K562 treated with DMSO at 1 percent for 24 hours (cell line): Measurements from ENCODE around the gene OXLD1. TPM values are rescaled to one million over a fixed set of nuclear protein-coding genes. Genes with fewer than 3 reads are reported as not detected.

Source experiments
- total RNA-seq: library from RNA; unstranded; fragments of 300-600 nt; gene quantifications from 2 replicates; pipeline ENCODE4 v1.2.3, GENCODE V29; 2022; ENCODE audit warnings: low read depth; ENCODE audit not compliant: insufficient read depth

Gene OXLD1
- 131 and 152 TPM in 2 replicates for total RNA-seq

DNA sequence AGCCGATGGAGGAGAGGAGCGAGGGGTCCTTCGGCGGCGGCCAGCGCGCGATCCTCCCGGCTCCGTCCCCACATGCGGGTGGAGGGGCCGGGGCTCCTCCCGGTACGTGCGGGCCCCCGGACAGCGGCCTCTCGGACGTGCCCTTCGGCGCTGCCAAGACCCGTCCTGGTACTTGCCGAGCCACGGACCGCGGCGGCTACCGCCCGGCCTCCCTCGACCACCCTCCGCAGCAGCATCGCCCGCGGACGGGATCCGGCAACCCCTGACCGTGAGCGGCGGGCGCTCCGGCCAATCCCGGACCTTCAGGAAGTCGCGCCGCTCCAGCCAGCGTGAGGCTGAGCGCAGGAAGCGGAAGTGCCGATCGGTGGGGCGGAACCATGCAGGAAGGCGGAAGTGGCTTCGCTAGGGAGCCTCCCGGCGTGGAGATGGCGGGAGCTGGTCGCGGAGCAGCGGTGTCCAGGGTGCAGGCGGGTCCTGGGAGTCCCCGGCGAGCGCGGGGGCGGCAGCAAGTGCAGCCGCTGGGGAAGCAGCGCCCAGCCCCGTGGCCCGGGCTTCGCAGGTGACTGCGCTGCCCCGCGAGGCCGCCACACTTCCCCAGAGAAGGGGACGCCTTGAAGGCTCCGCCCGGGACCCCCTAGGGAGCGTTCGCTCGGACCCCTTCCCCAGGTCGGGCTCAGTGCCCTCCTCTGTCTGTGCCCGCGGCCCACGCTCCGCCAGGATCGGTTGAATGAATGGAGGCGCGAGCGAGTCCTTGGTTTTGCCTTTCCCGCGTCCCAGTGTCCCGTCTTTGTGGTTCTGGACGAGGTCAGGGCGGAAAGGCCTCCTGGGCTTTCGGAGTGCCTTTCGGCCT, at the start of gene OXLD1, which contains the start of gene CCDC137:
Gene OXLD1, minus strand, starts transcription at position 264 of the 850 bp plus-strand sequence. Its CDS starts 28 bp downstream, at position 236.
Gene CCDC137, plus strand, starts transcription at position 396 of the 850 bp plus-strand sequence. Its CDS starts 30 bp downstream, at position 426.

DNA sequence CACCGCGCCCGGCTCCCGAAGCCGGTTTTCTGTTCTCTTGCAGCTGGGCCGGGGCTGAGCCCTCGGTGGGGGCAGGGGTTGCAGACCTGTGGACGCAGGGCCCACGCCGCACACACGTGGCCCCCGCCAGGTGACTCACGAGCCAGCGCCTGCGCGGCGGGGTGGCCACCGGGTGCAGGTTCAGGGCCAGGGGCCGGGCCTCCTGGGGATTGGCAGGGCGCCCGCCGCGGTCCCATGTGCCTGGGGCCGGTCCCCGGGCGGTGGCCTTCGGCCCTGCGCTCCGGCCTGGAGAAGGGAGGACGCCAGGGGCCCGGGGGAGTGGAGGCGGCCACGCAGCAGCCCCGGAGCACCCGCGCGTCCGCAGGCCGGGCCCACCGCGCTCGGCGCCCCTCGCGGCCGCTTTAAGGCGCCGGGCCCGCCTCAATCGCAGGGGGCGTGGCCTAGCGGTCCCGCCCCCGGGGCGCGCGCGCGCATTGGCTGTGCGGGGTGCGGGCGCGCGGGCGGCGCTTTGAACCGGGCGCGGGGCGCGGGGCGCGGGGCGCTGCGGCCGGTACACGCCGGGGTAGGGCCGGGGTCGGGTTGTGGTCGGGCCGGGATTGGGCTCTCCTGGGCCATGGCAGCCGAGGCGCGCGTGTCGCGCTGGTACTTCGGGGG, 45.5 kb upstream of the OXLD1 start, which contains the start of gene SLC25A10:
Gene SLC25A10, plus strand, starts transcription at position 471 of the 654 bp plus-strand sequence. Its CDS starts 143 bp downstream, at position 614.

DNA sequence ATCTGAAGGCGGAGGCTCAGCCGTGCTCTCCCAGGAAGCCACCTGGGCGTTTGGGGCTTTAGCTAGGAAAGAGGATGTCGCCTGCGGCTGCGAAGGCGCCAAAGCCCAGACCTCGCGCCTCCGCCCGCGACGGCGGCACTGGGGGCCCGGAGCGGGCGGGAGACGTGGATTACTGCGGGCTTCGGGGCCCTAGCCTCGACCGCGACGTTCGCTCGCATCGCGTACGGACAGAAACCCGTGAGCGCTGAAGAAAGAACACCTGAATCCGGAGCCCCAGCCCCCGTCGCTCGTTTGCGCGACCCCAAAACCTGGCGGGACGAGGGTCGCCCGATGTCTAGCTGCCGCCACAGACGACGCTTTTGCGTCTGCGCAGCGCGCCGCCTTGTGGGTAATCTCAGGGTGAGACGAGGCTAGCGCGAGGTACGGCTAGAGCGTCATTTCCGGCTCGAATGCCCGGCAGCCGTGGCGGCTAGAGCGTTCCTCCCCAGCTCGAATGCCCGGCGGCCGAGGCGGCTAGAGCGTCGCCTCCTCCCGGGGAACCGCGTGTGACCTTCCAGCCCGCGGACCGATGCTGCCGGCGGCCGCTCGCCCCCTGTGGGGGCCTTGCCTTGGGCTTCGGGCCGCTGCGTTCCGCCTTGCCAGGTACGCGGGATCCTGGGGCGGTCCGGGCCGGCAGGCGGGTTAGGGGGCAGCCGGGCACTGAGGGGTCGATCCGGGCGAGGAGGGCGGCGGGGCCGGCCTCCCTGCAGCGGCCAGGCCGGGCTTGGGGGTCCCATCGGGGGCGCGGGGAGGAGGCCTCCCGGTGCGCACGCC, 36.7 kb upstream of the OXLD1 start, which contains the start of gene MRPL12:
Gene MRPL12, plus strand, starts transcription at position 434 of the 813 bp plus-strand sequence. Its CDS starts 135 bp downstream, at position 569.

DNA sequence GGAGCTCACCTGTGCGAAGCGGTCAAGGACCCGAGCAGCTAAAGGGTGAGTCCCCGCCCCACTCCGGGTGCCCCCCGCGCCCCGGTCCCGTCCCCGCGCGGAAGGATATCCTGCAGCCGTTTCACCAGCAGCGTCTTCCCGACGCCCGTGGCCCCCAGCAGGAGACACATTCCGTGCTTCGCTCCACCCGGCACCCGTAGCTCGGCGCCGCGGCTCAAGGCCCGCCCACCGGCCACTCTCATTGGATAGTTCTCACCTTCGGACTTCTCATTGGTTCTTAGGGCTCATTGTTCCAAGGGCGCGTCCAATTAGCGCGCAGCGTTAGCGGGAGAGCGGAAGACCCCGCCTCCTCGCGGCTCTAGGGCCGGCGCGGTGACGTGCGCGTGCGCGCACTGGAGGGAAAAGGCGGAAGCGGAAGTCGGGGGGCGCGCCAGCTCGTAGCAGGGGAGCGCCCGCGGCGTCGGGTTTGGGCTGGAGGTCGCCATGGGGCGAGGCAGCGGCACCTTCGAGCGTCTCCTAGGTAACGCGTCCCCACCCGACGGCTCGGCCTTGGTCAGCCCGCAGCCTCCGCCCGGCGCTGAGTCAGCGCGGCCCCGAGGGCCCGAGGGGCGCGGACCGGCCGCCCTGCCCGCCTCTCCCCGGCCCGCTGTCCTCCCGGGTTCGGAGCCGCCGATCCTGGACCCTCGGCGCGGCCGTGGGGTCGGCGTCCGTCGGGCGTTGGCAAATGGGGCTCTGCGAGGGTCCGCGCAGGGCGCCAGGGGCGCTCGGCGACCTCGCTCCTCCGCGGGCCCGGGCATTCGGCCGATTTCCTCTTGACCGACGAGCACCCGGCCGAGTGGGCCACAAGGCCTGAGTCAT, 17.4 kb upstream of the OXLD1 start, which contains the start of the genes ARL16 and HGS:
Gene ARL16, minus strand, starts transcription at position 214 of the 858 bp plus-strand sequence. Its CDS starts 44 bp downstream, at position 170.
Gene HGS, plus strand, starts transcription at position 428 of the 858 bp plus-strand sequence. Its CDS starts 56 bp downstream, at position 484.

DNA sequence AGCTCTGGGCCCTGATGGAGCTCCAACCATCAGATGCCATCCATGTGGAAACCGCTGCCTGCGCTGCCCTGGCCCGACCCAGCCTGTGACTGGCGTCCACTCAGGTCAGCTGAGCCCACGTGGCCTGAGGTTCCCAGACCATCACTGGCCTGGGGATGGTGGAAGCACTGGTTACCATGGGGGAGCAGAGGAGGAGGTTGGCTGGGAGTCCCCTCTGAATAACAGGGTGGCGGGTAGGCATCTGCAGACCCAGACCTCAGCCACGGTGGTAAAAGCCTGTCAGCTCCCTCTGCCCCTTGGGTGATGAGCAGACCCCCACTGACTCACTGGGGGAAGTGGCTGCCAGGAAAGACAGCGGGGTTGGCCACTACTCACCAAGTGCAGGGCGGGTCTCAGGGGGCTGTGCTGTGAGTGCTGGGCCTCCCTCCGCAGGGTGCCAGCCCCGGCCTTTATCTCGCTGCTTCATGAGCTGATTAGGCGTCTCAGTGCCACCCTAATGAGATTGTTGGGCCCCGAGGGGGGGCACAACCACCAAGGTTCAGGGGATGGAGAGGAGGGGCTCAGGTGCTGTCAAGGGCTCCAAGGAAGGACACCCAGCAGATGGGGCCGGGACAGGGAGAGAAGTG, 10.2 kb downstream of the OXLD1 start, which contains the start of gene PDE6G:
Gene PDE6G, minus strand, starts transcription at position 425 of the 626 bp plus-strand sequence. CDS start 3,237 bp downstream, outside the sequence.

DNA sequence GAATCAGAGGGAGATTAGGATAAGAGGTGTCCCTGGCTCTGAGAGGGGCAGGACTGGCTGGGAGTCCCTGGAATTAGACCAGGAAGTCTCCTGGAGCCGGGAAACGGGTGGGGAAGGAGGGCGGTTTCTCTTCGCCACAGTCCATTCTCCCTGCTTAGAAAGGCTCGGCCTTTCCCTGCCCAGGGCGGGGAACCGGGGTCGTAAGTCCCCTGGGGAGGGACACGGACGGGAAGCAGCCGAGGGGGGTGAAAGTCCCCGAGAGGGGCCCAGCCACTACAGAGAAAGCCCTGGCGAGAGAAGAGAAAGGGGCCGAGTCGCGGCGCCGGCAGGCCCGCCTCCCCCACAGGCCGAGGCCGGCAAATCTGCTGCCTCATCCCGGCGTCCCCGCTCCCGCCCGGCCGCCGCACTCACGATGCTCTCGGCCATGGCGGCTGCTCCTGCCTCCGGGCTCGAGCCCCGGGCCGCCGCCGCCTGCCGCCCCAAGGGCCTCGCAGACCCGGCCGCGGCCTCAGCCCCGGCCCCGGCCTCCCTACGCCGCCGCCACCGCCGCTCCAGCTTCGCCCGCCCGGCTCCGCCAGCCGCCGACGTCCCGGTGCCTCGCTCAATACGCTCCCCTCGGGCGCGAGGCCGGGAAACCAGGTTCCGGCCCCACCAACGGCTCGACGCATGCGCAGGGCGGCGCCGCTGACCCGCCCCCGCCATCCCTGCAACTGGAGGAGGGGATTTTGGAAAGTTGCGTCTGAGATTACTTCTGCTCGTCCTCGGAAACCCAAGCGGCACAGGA, 29.7 kb downstream of the OXLD1 start, which contains the start of the genes NPLOC4 and TSPAN10:
Gene NPLOC4, minus strand, starts transcription at position 608 of the 784 bp plus-strand sequence. Its CDS starts 182 bp downstream, at position 426.
Gene TSPAN10, plus strand, starts transcription at position 692 of the 784 bp plus-strand sequence. CDS start 5,217 bp downstream, outside the sequence.

Other genes starting within 250 kb of the OXLD1 start
- gene ACTG1, start 153.8 kb downstream of the OXLD1 start, total RNA-seq = 1,611 and 1,834 TPM in 2 replicates
- 0.32 TPM in 1 of 2 replicates, not detected in the other for gene FSCN2, start 138.2 kb downstream of the OXLD1 start, total RNA-seq
- 25.2 and 31.7 TPM in 2 replicates for gene FAAP100, start 114.3 kb downstream of the OXLD1 start, total RNA-seq
- gene NPLOC4, start 29.5 kb downstream of the OXLD1 start, total RNA-seq = 121 and 124 TPM in 2 replicates
- gene TSPAN10, start 29.4 kb downstream of the OXLD1 start, total RNA-seq = 0.95 and 1.4 TPM in 2 replicates
- gene PDE6G, start 10.1 kb downstream of the OXLD1 start, total RNA-seq = not detected in 2 replicates
- gene CCDC137, start 132 bp upstream of the OXLD1 start, total RNA-seq = 38.7 and 44.1 TPM in 2 replicates
- gene ARL16, start 17.2 kb upstream of the OXLD1 start, total RNA-seq = 23.5 and 24.0 TPM in 2 replicates
- 113 and 135 TPM in 2 replicates for gene HGS, start 17.4 kb upstream of the OXLD1 start, total RNA-seq
- gene MRPL12, start 36.8 kb upstream of the OXLD1 start, total RNA-seq = 103 and 127 TPM in 2 replicates
- 86.5 and 86.6 TPM in 2 replicates for gene SLC25A10, start 45.7 kb upstream of the OXLD1 start, total RNA-seq
- not detected in 2 replicates for gene GCGR, start 137.5 kb upstream of the OXLD1 start, total RNA-seq
- gene MCRIP1, start 166.7 kb upstream of the OXLD1 start, total RNA-seq = 252 and 259 TPM in 2 replicates
- gene PPP1R27, start 168.4 kb upstream of the OXLD1 start, total RNA-seq = 1.0 TPM in 1 of 2 replicates, not detected in the other
- 656 and 712 TPM in 2 replicates for gene P4HB, start 193.9 kb upstream of the OXLD1 start, total RNA-seq
- gene ARHGDIA, start 204.7 kb upstream of the OXLD1 start, total RNA-seq = 324 and 357 TPM in 2 replicates
- 140 and 157 TPM in 2 replicates for gene ALYREF, start 225.0 kb upstream of the OXLD1 start, total RNA-seq
- 618 and 662 TPM in 2 replicates for gene ANAPC11, start 225.1 kb upstream of the OXLD1 start, total RNA-seq
- gene NPB, start 235.6 kb upstream of the OXLD1 start, total RNA-seq = 3.9 and 5.7 TPM in 2 replicates
- gene PCYT2, start 244.8 kb upstream of the OXLD1 start, total RNA-seq = 51.5 and 62.4 TPM in 2 replicates